Measurements from ENCODE around the gene RASA2.
A peak's percentile ranks its signal among the peaks of the same experiment; 100 is the strongest.

DNA sequence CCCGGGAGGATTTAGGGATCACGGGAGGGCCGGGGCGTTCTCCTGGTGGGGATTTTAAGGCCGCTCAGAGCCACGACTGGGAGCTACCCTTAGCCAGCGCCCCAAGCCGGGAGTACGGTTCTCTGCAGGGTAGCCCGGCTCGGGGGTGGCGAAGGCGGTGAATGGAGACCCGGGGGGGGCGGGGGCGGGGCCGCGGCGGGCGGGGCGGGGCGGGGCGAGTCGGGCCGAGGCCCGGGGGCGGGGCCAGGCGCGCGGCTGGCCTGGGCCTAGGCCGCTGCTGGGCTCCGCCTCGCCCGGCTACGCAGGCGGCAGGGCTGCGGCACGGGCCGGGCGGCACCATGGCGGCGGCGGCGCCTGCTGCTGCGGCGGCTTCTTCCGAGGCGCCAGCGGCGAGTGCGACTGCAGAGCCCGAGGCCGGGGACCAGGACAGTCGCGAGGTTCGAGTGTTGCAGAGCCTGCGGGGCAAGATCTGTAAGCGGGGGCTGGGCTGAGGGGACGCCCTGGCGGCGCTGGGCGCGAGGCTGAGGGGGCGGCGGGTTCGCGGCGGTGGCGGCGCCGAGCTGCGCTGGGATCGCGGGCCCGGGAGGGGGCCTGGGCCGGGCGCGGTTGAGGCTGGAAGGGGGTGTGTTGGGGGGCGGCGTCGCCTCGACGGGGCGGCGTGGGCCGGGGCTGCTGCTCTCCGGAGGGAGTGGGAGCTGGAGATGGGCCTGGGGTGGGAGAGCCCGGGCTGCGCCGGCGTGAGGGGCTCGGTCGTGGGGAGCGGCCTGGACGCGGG is at the start of gene RASA2:
- TF ChIP-seq EZH2 (IDR thresholded peaks at IDR 0.05) (no peak), FOXP2 (optimal IDR thresholded peaks at IDR 0.05; ENCODE audit: control extremely low read depth, extremely low read length, insufficient read depth) (peak; percentile 57)

Measured in SK-N-MC (cell line).